ENCODE data around the gene CEMIP.

DNA sequence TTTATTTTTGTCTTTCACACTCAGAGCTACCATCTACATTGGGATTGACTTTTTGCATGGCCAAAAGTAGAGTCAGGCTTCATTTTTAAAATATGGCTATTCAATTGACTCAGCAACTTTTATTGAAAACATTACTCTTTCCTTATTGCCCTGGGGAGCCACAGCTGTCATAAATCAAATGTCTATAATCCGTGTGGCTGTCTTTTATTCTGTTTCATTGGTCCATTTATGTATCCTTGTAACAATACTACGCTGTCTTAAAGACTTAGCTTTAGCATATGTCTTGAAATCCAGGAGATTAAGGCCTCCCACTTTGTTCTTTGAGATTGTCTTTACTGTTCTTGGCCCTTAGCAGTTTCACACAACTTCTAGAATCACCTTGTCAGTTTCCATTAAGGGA, 55.2 kb downstream of the CEMIP start:
- TF ChIP-seq CTCF (conservative IDR thresholded peaks at IDR 0.05) (no peak), EZH2 (IDR thresholded peaks at IDR 0.05; ENCODE audit: low read depth) (no peak)
